Activated CD4-positive, alpha-beta T cell treated with anti-CD3 and anti-CD28 coated beads, Interleukin-2, amount 50 U/mL, for 4 hours (primary cell): ENCODE measurements around the gene HPSE2.

Experiments
- DNase-seq, 2 experiments: peaks; one replicate each; pipeline ENCODE4 v3.0.0-alpha.2; 2020

HPSE2 gene

GRCh38 chr10:98831391-98831790 lies 404.3 kb downstream of the HPSE2 start:
- DNase-seq: no peak

DNA sequence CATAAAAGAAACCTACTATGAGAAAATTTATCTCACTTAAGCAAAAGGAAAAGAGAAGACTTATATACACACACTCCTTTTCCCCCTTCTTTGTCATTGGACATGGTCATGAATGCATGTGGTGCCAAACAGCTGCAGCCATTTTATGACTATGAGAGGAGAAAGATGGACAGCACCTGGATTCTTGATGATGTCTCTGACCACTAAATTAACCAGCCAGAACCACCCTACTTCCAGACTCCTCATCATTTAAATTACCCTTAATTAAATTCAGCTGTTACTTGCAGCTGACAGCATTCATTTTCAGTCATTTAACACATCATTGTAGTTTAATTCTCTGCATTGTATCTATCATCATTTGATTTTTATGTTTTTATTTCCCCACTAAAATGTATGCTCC lies 409.9 kb downstream of the HPSE2 start:
- DNase-seq: no peak

DNA sequence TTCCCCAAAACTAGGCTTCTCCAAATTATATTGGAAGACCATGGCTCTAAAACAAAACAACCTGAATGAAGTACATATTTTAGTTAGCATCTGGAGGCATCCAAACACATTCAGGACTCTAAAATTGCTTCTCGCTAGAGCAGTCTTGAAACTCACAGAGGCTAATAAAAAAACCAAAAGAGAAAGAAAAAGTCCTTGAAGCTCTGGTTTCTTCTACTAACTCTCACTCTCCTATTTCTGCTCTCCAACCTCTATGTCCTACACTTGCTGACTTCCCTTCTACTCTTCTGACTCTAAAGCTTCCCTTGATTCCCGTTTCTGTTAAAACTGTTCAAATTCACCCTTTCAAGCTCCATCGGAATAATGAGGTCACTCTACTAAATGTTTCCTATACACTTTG lies 418.3 kb downstream of the HPSE2 start:
- no peak for DNase-seq

DNA sequence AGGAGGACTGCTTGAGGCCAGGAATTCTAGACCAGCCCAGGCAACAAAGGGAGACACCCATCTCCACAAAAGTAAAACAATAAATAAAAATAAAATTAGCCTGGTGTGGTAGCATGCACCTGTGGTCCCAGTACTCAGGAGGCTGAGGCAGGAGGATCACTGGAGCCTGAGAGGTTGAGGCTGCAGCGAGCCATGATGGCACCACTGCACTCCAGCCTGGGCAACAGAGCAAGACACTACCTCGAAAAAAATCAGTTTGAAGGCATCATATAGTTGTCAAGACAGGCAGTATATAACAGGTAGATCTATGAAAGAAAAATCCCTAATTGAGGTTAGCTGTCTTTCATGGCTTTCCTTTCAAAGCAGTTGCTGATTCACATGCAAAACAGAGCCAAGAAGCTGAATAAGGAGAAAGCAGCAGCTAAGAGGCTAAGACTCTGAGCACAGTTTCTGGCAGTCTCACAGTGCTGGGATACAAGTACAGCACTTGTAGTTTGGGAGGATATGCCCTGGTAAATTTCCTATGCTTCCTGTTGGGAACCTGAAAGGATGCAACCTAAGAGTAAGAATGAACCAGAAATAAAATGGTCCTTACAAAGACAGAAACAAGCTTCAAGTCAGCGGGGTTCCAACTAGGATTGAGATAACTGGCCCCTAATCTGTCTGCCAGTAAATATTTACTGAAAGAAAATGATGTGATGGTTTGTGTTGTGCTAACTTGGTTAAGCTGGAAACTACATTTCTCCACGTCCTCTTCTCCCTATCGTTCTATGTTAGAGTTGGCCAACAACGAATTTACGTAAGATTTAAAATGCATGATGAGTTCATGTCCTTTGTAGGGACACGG lies 420.4 kb downstream of the HPSE2 start:
- DNase-seq: no peak

DNA sequence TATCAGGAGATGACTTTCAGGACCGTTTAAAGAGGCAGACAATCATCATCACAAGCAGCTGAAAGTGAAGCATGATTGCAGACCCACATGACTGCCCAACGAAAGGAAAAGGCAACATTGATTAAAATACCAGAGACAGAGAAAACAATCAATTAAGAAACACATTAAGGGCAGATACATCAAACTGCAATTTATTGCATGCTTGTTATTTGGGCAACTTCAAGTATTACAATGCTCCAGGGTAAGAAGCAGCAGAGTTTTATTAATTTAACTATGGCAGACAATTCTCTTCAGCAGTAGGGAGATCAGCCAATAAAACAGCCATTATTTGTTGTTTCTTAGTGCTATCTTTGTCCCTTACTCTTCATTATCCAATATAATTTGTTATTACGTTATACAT lies 421.2 kb downstream of the HPSE2 start:
- DNase-seq: no peak

- DNase-seq: no peak
Measured at GRCh38 chr10:98808282-98808892, 427.3 kb downstream of the HPSE2 start.

GRCh38 chr10:98800263-98800662 lies 435.4 kb downstream of the HPSE2 start:
- no peak for DNase-seq

DNA sequence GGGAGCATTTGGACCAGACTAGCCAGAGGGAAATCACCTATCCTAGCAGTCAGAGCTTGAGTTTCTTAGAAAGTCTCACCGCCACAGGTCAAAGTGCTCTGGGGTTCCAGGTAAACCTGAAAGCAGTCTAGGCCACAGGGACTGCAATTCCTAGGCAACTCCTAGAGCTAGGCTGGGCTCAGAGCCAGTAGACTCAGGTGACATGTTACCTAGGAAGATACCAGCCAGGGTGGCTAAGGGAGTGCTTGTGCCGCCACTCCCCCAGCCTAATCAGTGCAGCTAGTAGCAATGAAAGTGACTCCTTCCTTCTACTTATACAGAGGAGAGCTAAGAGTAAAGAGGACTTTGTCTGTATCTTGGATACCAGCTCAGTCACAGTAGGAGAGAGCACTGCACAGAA lies 440.2 kb downstream of the HPSE2 start:
- no peak for DNase-seq

- DNase-seq: no peak
Measured at GRCh38 chr10:98790817-98791216, 444.8 kb downstream of the HPSE2 start.

DNA sequence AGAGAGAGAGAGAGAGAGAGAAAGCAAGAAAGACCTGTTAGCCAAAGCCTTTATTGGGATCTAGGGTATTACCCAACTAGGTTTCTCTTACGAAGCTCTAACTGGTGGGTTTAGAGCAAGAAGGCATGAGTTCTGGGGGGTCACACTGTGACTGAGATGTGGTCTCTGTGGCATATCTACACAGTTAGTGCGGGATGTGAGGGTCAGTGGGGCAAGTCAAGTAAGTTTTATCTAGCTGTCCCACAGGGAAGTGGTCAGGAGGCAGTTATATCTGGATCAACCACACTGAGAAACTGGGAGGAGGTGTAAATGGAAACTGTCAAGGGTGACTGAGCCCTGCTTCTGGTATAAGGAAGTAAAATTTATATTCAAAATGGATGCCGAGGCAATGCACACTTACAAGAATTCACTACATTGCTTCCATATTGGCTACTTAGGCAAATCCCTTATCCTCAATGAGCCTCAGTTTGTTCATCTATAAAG lies 457.3 kb downstream of the HPSE2 start:
- no peak for DNase-seq

GRCh38 chr10:98758463-98758862 lies 477.2 kb downstream of the HPSE2 start:
- DNase-seq: no peak

- DNase-seq: no peak
Measured at GRCh38 chr10:98748298-98748697, 487.4 kb downstream of the HPSE2 start.

DNA sequence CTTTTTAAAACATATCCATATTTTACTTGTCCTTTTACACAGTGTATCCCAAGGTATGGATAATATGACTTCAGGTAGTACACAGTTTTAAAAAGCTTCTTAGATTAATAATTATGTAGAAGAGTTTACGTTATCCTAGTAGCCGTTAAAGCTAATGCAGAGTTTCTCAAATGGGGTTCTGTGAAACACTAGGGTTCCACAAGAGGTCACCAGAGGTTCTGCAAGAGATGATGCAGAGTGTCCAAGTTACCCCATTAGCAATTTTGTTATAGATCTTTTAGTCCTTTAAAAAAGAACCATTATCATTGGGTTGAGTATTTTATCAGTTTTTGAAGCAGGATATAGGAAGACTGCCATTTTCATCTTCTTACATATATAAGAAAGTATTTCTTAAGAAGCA lies 490.0 kb downstream of the HPSE2 start:
- DNase-seq: no peak

DNA sequence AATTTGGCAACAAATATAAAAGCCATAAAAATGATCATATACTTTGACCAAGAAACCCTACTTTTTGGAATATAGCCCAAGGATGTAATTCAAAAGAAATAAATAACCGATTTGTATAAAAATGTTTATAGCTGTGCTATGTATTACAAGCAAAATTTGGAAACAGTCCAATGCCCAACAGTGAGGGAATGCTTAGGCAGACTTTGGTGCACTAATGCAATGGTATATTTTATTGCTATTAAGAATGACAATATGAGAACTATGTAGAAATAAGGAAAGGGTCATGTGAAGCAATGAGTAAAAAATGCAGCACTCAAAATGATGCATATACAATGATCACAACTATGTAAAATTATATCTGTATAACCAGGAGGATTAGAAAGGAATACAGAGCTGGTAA lies 515.1 kb downstream of the HPSE2 start:
- no peak for DNase-seq

DNA sequence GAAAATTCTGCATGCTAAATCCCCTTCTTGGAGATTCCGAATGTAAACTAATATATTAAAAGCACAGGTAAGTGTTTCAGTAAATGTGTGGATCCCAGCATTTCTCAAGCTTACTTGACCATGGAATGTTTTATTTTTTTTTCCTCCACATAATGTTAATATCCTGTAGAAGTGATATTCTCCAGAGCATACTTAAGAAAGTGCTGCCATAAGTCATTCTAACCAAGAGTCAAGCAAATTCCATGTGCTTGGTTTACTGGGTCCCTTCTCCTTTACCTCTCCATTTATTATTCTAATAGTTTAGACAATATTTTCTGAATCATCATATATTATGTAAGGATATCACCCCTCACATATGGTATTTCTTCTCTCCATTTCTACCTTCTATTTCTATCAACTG lies 522.1 kb downstream of the HPSE2 start:
- no peak for DNase-seq

DNA sequence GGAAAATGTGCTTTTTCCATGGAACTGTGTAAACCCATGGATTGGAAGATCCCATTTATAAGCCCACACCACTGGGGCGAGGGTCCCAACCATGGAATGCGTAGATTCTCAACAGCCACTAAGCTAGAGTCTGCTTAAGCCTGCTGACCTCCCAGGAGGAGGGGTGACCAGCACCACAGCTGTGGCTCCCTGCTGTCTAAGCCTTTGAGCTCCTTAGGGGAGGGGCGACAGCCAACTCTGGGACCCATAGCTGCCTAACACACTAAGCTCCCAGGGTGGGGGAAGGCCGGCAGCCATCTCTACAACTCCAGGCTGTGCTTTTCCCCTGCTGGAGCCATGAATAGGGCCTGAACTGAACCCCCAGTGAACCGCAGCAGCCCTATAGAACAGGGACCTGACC lies 539.1 kb downstream of the HPSE2 start:
- DNase-seq: no peak

- DNase-seq: no peak
Measured at GRCh38 chr10:98694883-98695282, 540.8 kb downstream of the HPSE2 start.

- DNase-seq: no peak
Measured at GRCh38 chr10:98694014-98694413, 541.6 kb downstream of the HPSE2 start.

- DNase-seq: no peak
Measured at GRCh38 chr10:98687685-98688084, 548.0 kb downstream of the HPSE2 start.

DNA sequence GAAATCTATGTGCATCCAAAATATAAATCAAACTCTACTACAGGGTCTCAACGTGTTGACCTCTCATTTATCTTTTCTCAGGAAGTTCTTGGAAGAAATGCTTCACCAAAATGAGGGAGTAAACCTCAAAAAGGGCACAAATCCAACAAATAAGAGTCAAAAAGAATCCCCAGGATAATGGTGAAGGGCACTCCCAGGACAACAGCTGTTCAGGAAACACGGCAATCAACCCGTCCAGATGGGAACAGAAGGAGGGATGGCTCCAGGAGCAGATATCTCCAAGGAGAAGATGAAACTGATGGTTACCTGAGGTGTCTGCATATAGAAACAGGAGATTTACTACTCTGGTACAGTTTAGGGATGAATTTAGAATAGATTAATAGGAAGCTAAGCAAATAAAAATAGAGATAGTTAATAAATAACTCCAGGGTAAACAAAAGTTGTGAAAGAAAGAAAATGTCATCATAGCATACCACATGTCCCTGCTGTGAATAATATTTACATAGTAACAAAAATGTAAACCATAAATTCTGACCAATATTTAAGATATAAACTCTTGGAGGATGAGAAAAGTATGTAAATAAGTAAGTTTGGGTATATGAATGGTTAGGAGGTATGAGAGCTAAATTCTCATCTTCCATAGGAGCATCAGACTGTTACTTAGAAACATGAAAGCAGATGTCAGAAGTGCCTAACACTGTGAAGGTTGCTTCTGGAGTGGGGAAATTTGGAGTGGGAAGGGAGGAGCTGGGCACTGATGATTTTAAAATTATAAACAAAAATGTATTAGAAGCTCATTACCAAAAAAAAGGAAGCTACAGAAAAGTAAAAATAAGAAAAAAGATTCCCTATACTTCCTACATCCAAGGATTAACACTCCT lies 551.4 kb downstream of the HPSE2 start:
- DNase-seq: no peak

DNA sequence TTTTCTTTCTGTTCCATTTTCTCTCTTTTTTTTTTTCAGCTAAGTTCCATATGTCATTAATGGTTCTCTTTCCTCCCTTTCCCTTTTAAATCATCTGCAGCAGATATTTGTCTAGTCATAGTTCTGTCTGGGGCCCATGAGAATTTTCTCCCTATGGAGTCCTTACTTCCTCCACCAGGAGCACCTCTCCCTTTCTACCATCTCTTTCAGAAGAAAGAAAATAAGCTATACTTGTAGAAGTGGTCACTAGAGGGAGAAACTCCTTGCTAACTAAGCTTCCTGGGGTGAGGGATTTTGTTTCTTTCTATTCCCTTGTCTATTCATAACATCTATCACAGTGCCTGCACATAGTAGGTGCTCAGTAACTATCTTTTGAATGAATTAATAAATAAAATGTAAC lies 558.8 kb downstream of the HPSE2 start:
- no peak for DNase-seq

GRCh38 chr10:98675902-98676301 lies 559.8 kb downstream of the HPSE2 start:
- no peak for DNase-seq

DNA sequence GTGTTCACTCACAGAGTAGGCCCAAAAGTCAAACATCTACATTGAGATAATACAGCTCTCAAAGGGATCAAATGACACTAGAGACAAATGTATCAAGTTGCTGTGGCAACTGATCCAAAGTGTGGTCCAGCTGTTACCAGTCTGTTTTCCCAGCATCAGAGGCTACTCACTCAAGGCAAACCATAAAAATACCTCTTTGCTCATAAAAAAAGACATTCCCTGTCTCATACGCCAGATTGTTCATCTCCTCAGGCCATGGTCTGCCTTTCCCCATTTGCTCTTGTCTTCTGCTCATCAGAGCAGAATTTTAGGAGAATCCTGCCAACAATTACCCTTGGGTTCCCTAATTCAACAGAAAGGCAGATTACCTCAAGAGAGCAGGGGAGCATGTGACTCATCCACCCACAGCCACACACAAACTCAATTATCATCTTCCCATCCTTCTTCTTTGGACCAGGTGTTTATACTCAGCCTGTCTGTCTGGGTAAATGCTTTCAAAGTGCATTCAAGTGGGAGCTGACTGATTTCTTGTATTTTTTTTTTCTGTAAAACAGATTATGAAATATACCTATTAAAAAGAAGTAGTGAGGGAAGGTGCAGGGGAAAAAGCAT lies 562.4 kb downstream of the HPSE2 start:
- DNase-seq: no peak
